CD4-positive, alpha-beta T cell treated with Interleukin-17A for 4 hours (primary cell): ENCODE data around the gene HOXD8.

Source experiments
- DNase-seq: peaks from one replicate; pipeline ENCODE4 v3.0.0-alpha.2; 2020; ENCODE audit warnings: mixed read lengths

HOXD8 gene

GRCh38 chr2:176174824-176175708, 45.6 kb downstream of the HOXD8 start:
- DNase-seq: no peak

GRCh38 chr2:176175709-176176607, 46.5 kb downstream of the HOXD8 start:
- no peak for DNase-seq

GRCh38 chr2:176177580-176178037, 48.1 kb downstream of the HOXD8 start:
- no peak for DNase-seq

- no peak for DNase-seq
Observed at GRCh38 chr2:176178038-176178756, 48.7 kb downstream of the HOXD8 start.

- DNase-seq: no peak
Observed at GRCh38 chr2:176178757-176179295, 49.3 kb downstream of the HOXD8 start.

- DNase-seq: no peak
Observed at GRCh38 chr2:176181551-176181950, 52.0 kb downstream of the HOXD8 start.
